GM12865 (cell line): ENCODE measurements around the gene CD81.

Experiments used
- DNase-seq: peaks from one replicate; pipeline ENCODE4 v3.0.0; 2010; ENCODE audit warnings: low read depth
- H3K4me3 ChIP-seq: 2 replicates; pipeline ENCODE4 v1.5.1; 2011; ENCODE audit warnings: mild to moderate bottlenecking, low read depth, low read length, control low read depth
- CTCF ChIP-seq: IDR thresholded peaks from 2 replicates; pipeline ENCODE4 v1.5.1; 2011; ENCODE audit warnings: low read length, control low read depth, low read depth, inconsistent platforms; ENCODE audit not compliant: insufficient read depth; ENCODE audit errors: missing control alignments

CD81 gene

GRCh38 chr11:2368851-2369180 is 8.3 kb upstream of the CD81 start:
- no peak for TF ChIP-seq CTCF
- no peak for DNase-seq
- H3K4me3 ChIP-seq = no peak overlapping the region

- TF ChIP-seq CTCF = no peak
- no peak for DNase-seq
- H3K4me3 ChIP-seq = no peak overlapping the region
Measured at GRCh38 chr11:2369320-2369719, 7.8 kb upstream of the CD81 start.

GRCh38 chr11:2369896-2370295 is 7.2 kb upstream of the CD81 start:
- no peak for TF ChIP-seq CTCF
- DNase-seq = no peak
- H3K4me3 ChIP-seq = no peak overlapping the region

GRCh38 chr11:2374456-2375201 is 2.5 kb upstream of the CD81 start:
- no peak for DNase-seq
- H3K4me3 ChIP-seq = no peak overlapping the region
- no peak for TF ChIP-seq CTCF

GRCh38 chr11:2375341-2375853 is 1.7 kb upstream of the CD81 start:
- no peak for DNase-seq
- H3K4me3 ChIP-seq = no peak overlapping the region
- TF ChIP-seq CTCF = no peak

GRCh38 chr11:2375964-2376551 is 1.1 kb upstream of the CD81 start:
- no peak overlapping the region for H3K4me3 ChIP-seq
- DNase-seq = no peak
- TF ChIP-seq CTCF = no peak
